IPS DF 19.7 (cell line): ENCODE results near the gene EIF3B.
"Not testable (repeated sequence)": the region's sequence is repeated elsewhere in the genome, so short reads cannot be mapped to it uniquely, and the experiment has no call there.

ENCODE experiments used
- DNase-seq: peaks from one replicate; pipeline ENCODE4 v3.0.0-alpha.2; 2013; ENCODE audit warnings: low read depth, low spot score

EIF3B gene

GRCh38 chr7:2376351-2377154, 21.9 kb downstream of the EIF3B start:
- no peak for DNase-seq

- DNase-seq: not testable (repeated sequence)
Measured at GRCh38 chr7:2377492-2377891, 22.9 kb downstream of the EIF3B start.

GRCh38 chr7:2378125-2378524, 23.5 kb downstream of the EIF3B start:
- not testable (repeated sequence) for DNase-seq

DNA sequence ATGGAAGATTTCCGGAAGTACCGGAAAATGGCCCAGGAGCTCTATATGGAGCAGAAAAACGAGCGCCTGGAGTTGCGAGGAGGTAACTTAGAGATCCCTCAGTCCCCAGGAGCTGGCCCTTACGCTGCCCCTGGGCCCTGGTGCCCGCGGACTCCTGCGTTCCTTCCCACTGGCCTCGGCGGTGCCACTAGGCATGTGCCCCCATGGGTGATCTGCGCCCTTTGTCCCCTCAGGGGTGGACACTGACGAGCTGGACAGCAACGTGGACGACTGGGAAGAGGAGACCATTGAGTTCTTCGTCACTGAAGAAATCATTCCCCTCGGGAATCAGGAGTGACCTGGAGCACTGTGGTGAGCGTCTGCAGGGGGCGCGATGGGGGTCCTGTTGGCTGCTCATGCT, 24.5 kb downstream of the EIF3B start:
- DNase-seq: no peak

- DNase-seq: no peak
Measured at GRCh38 chr7:2379821-2380450, 25.3 kb downstream of the EIF3B start.

DNA sequence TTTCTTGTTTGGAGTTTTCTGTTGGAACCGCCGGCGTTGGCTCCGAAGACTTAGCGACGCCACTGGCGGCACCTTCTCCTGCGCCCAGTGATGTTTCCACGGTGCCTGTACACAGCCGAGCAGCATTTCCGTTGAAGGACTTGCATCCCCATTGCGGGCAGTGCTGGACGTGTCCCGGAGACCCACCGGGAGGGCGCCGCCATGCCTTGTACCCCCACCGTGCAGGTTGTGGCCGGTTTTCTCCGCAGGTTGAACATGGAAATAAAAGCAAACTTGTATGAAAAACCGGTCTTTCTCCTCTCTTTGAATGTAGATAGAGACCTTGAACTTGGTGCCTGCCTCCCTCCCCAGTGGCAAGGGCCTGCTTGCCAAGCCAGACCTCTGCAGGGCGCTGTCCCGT, 25.8 kb downstream of the EIF3B start:
- DNase-seq: no peak

GRCh38 chr7:2381227-2381626, 26.6 kb downstream of the EIF3B start:
- DNase-seq: no peak

- no peak for DNase-seq
Measured at GRCh38 chr7:2381881-2382509, 27.4 kb downstream of the EIF3B start.

GRCh38 chr7:2383543-2384274, 29.1 kb downstream of the EIF3B start:
- DNase-seq: no peak

- DNase-seq: no peak
Measured at GRCh38 chr7:2384354-2385243, 30.0 kb downstream of the EIF3B start.

DNA sequence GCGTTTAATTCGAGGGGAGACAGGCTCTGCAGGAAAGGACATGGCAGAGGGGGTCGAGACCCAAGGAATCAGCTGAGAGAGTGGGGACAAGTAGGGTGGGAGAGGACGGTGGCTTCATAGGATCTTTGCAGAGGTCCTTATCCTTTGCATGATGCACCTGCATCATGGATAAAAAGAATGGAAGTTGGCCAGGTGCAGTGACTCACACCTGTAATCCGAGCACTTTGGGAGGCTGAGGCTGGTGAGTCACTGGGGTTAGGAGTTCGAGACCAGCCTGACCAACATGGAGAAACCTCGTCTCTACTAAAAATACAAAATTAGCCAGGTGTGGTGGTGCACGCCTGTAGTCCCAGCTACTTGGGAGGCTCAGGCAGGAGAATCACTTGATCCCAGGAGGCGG, 31.5 kb downstream of the EIF3B start:
- not testable (repeated sequence) for DNase-seq

DNA sequence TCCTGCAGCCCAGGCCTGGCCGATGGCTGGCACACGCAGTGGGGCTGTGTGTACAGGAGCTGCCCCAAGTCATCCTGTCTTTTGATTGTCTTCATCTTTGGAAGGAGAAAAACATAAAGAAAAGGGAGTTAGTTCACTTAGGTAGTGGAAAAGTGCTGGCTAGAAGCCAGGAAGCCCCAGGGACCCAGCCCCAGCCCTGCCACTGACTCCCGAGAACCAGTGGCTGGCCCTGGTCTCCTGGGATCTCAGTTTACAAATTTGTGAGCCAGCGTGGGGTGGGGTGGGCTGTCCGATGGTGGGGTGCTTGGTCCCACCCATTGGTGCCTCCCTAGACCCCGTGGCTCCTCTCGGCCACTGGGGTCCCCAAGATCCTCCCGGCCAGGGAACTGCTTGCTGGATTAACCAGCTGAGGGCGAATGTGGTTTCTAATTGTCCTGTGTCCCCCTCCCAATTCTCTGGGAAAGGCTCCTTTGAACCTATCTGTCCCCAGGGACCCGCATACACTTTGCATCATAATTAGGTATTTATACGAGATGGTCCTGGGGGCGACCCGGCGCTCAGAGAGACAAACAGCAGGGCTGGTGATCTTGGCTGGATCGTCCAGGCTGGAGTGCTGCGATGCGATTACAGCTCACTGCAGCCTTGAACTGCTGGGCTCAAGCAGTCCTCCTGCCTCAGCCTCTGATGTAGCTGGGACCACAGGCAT, 32.5 kb downstream of the EIF3B start:
- no peak for DNase-seq

DNA sequence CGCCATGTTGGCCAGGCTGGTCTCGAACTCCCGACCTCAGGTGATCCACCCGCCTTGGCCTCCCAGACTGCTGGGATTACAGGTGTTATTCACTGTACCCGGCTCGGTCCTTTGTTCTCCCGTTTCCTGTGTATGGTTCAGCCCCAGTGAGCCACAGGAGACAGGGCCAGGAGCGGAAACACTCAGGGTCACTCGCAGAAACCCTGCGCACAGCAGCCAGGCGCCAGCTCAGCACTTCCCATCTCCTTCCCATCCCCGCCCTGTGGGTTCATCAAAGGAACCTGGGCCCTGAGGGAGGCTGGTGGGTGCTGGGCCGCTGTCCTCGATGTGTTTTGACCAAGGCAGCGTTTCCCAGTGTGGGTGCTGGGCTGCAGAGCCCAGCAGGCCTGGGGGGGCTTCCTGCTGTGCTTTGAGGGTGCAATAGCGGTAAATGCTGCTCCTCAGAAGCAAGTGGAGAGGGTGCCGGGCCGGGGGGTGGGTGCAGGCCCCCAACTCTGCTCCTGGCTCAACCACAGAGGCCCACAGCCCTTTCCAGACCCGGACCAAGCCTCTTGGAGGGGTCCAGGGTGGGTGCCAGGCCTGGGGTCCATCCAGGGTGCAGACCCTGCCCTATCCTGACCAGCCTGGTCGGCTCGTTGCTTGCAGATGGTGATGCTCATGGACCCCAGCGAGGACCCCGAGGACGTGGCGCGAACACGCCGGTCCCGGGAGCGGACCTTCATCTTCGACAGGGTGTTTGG, 33.4 kb downstream of the EIF3B start:
- no peak for DNase-seq

- DNase-seq: no peak
Measured at GRCh38 chr7:2388637-2388954, 34.0 kb downstream of the EIF3B start.

DNA sequence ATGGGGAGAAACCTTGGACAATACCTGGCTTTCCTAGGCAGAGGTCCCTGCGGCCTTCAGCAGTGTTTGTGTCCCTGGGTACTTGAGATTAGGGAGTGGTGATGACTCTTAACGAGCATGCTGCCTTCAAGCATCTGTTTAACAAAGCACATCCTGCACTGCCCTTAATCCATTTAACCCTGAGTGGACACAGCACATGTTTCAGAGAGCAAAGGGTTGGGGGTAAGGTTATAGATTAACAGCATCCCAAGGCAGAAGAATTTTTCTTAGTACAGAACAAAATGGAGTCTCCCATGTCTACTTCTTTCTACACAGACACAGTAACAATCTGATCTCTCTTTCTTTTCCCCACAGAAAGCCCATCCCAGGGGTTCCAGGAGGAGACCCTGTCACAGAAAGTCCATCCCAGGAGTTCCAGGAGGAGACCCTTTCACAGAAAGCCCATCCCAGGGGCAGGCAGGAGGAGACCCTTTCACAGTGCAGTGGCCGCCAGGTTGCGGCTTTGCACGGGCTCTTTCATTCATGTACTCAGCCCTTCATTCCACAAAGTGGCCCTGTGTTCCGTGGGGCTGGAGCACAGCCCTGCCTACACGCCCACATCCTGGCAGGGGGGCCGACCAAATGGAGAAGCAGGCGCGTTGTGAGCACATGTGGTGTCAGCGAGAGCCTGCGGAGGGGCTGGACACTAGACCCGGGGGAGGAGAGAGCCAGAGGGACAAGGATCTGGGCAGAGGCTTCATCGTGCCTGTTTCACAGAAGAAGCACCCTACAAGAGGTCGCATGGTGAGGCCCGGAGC, 35.6 kb downstream of the EIF3B start:
- not testable (repeated sequence) for DNase-seq

DNA sequence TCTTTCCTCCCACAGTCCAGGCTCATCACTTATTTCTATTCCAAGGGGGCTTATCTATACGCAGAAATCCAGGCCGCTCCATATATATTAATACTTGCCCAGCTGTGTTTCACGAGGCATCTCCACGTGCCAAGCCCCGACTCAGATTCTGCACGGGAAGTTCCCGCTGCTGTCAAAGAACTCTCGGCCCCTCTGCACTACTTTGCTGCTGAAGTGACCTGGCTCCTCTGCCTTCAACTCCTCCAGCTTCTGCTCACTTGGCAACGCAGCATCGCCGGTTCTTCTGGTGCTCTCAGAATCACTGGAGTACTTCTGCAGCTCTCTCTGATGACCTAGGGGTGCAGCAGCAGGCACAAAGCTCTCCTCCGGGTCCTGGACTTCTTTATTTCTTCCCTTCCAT, 39.1 kb downstream of the EIF3B start:
- no peak for DNase-seq

DNA sequence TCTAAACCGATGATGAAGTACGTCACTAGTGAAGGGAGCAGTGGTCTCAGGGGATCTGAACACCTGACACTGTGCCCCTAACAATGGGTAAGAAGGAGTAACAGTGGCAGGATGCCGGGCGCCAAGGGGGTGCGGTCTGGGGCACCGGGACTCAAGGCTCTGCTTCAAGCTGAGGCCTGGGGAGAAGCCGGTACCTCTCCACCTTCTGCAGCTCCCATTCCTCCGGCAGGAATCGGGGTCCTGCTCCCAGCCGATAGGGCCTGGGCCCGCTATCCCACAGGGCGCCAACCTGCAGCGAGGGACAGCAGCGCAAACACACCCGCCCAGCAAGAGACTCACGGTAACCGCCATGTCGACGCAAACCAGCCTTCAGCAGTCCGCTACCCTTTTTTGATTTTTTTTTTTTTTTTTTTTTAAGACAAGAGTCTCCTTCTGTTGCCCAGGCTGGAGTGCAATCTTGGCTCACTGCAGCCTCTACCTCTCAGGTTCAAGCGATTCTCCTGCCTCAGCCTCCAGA, 40.0 kb downstream of the EIF3B start:
- DNase-seq: no peak

DNA sequence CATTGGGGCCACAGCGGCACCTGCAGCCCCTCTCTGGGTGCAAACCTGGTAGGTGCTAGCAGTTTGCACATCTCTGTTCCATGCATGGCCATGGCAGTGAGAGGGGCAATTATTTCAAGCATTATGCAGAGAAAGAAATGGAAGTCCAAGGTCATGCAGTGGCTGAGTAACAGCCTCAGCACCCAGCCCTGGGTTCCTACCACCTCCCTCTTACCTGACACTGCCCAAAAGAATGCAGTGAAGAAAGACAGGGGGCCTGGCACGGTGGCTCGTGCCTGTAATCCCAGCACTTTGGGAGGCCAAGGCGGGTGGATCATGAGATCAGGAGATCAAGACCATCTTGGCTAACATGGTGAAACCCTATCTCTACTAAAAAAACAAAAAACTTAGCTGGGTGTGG, 43.9 kb downstream of the EIF3B start:
- no peak for DNase-seq
